ENCODE measurements around the gene KIF26A.

The KIF26A gene

GRCh38 chr14:104192146-104192882 lies 53.9 kb downstream of the KIF26A start:
- TF ChIP-seq TEAD4 (IDR thresholded peaks at IDR 0.05) (no peak), TAF1 (IDR thresholded peaks at IDR 0.05; ENCODE audit: low read depth) (no peak), ZBTB7A (IDR thresholded peaks at IDR 0.05; ENCODE audit: low read depth) (no peak), CEBPB (IDR thresholded peaks at IDR 0.05) (no peak)

GRCh38 chr14:104192883-104193245 lies 54.5 kb downstream of the KIF26A start:
- TF ChIP-seq REST (IDR thresholded peaks at IDR 0.05; ENCODE audit: low read depth), result no peak
- no peak for TF ChIP-seq TAF1 (IDR thresholded peaks at IDR 0.05; ENCODE audit: low read depth)
- no peak for TF ChIP-seq USF1 (IDR thresholded peaks at IDR 0.05)
- TF ChIP-seq ZBTB7A (IDR thresholded peaks at IDR 0.05; ENCODE audit: low read depth), result no peak
- TF ChIP-seq RAD21 (IDR thresholded peaks at IDR 0.05; ENCODE audit: low read depth), result no peak
- no peak for TF ChIP-seq FOXM1 (IDR thresholded peaks at IDR 0.05; ENCODE audit: borderline replicate concordance, low read depth)
- TF ChIP-seq TCF12 (IDR thresholded peaks at IDR 0.05; ENCODE audit: low read depth), result no peak
- TF ChIP-seq TEAD4 (IDR thresholded peaks at IDR 0.05), result no peak
- TF ChIP-seq CEBPB (IDR thresholded peaks at IDR 0.05), result no peak

GRCh38 chr14:104194016-104194415 lies 55.6 kb downstream of the KIF26A start:
- TF ChIP-seq EP300 (IDR thresholded peaks at IDR 0.05; ENCODE audit: borderline replicate concordance) (no peak), REST (IDR thresholded peaks at IDR 0.05; ENCODE audit: low read depth) (no peak), TEAD4 (IDR thresholded peaks at IDR 0.05) (no peak), USF1 (IDR thresholded peaks at IDR 0.05) (no peak), CREB1 (IDR thresholded peaks at IDR 0.05; ENCODE audit: low read depth) (no peak), TAF1 (IDR thresholded peaks at IDR 0.05; ENCODE audit: low read depth) (no peak), FOXM1 (IDR thresholded peaks at IDR 0.05; ENCODE audit: borderline replicate concordance, low read depth) (no peak), YY1 (IDR thresholded peaks at IDR 0.05; ENCODE audit: low read depth) (no peak), ZBTB7A (IDR thresholded peaks at IDR 0.05; ENCODE audit: low read depth) (no peak), EGR1 (IDR thresholded peaks at IDR 0.05) (no peak), RAD21 (IDR thresholded peaks at IDR 0.05; ENCODE audit: low read depth) (no peak), NFIC (IDR thresholded peaks at IDR 0.05) (no peak), CEBPB (IDR thresholded peaks at IDR 0.05) (no peak), MAX (IDR thresholded peaks at IDR 0.05) (no peak)

- TF ChIP-seq TCF12 (IDR thresholded peaks at IDR 0.05; ENCODE audit: low read depth), result no peak
- no peak for TF ChIP-seq MAX (IDR thresholded peaks at IDR 0.05)
- TF ChIP-seq RAD21 (IDR thresholded peaks at IDR 0.05; ENCODE audit: low read depth), result no peak
- TF ChIP-seq CREB1 (IDR thresholded peaks at IDR 0.05; ENCODE audit: low read depth), result no peak
- no peak for TF ChIP-seq EGR1 (IDR thresholded peaks at IDR 0.05)
- no peak for TF ChIP-seq REST (IDR thresholded peaks at IDR 0.05; ENCODE audit: low read depth)
- no peak for TF ChIP-seq FOXM1 (IDR thresholded peaks at IDR 0.05; ENCODE audit: borderline replicate concordance, low read depth)
- TF ChIP-seq TAF1 (IDR thresholded peaks at IDR 0.05; ENCODE audit: low read depth), result no peak
Observed at GRCh38 chr14:104194716-104195115, 56.3 kb downstream of the KIF26A start.

GRCh38 chr14:104195361-104195760 lies 57.0 kb downstream of the KIF26A start:
- TF ChIP-seq TAF1 (IDR thresholded peaks at IDR 0.05; ENCODE audit: low read depth) (no peak), TCF12 (IDR thresholded peaks at IDR 0.05; ENCODE audit: low read depth) (no peak)

Measured in Ishikawa (cell line).